Neural cell (in vitro differentiated cells): ENCODE data around the gene VIM. TPM values are rescaled to one million over a fixed set of nuclear protein-coding genes. Genes with fewer than 3 reads are reported as not detected.

Source experiments
- H2AFZ ChIP-seq: fragments of 200-600, 300-800 bp; sonication (generic), shearing (Covaris generic); 2 replicates; pipeline ENCODE4 v1.6.0; 2014; ENCODE audit warnings: low read depth, mild to moderate bottlenecking, antibody characterized with exemption, low read length, moderate library complexity
- H3F3A ChIP-seq: fragments of 200-600 bp; shearing (Covaris generic); 2 replicates; pipeline ENCODE4 v1.6.1; 2016; ENCODE audit warnings: mild to moderate bottlenecking, moderate library complexity, mixed read lengths, antibody characterized with exemption, low read length; ENCODE audit not compliant: insufficient read depth, poor library complexity, severe bottlenecking
- H3K27ac ChIP-seq: fragments of 200-600, 300-800 bp; sonication (generic), shearing (Covaris generic); 2 replicates; pipeline ENCODE4 v1.5.1; 2014; ENCODE audit warnings: mild to moderate bottlenecking, low read length, moderate library complexity
- H3K27me3 ChIP-seq: fragments of 300-800, 200-600 bp; sonication (generic), shearing (Covaris generic); 2 replicates; pipeline ENCODE4 v1.6.0; 2014; ENCODE audit warnings: mild to moderate bottlenecking, low read depth, low read length, moderate library complexity; ENCODE audit not compliant: insufficient read depth
- H3K36me3 ChIP-seq: fragments of 300-800, 200-600 bp; sonication (generic), shearing (Covaris generic); 2 replicates; pipeline ENCODE4 v1.5.1; 2014; ENCODE audit warnings: mild to moderate bottlenecking, antibody characterized with exemption, low read length, moderate library complexity; ENCODE audit not compliant: insufficient read depth
- H3K4me2 ChIP-seq: fragments of 300-800, 200-600 bp; sonication (generic), shearing (Covaris generic); 2 replicates; pipeline ENCODE4 v1.6.0; 2014; ENCODE audit warnings: mild to moderate bottlenecking, low read length
- H3K4me3 ChIP-seq: fragments of 300-800, 200-600 bp; sonication (generic), shearing (Covaris generic); 2 replicates; pipeline ENCODE4 v1.5.1; 2014; ENCODE audit warnings: mild to moderate bottlenecking, low read length, moderate library complexity
- H3K79me2 ChIP-seq: fragments of 200-600 bp; shearing (Covaris generic); replicated peaks from 2 replicates; pipeline ENCODE4 v1.6.0; 2014; ENCODE audit warnings: mild to moderate bottlenecking, low read length, moderate library complexity; ENCODE audit not compliant: insufficient read depth
- H3K9ac ChIP-seq: fragments of 300-800, 200-600 bp; sonication (generic), shearing (Covaris generic); 2 replicates; pipeline ENCODE4 v1.6.1; 2016; ENCODE audit warnings: mild to moderate bottlenecking, low read length, mixed read lengths
- H3K9me2 ChIP-seq: fragments of 200-600 bp; shearing (Covaris generic); 2 replicates; pipeline ENCODE4 v1.6.1; 2016; ENCODE audit warnings: mild to moderate bottlenecking, low read length, mixed read lengths; ENCODE audit not compliant: insufficient read depth
- H3K9me3 ChIP-seq: fragments of 200-600, 300-800 bp; sonication (generic), shearing (Covaris generic); 2 replicates; pipeline ENCODE4 v1.6.1; 2016; ENCODE audit warnings: mild to moderate bottlenecking, mixed run types, low read length, moderate library complexity, mixed read lengths
- H4K20me1 ChIP-seq: fragments of 200-600 bp; shearing (Covaris generic); 2 replicates; pipeline ENCODE4 v1.6.1; 2016; ENCODE audit warnings: mild to moderate bottlenecking, mixed run types; ENCODE audit not compliant: insufficient read depth
- CTCF ChIP-seq: fragments of 450-650 bp; IDR thresholded peaks from 2 replicates; pipeline ENCODE4 v1.5.1; 2014; ENCODE audit warnings: antibody characterized with exemption, mild to moderate bottlenecking, moderate library complexity; ENCODE audit not compliant: poor library complexity, severe bottlenecking
- EP300 ChIP-seq: fragments of 450-650 bp; conservative IDR thresholded peaks from 2 replicates; pipeline ENCODE4 v1.6.1; 2014; ENCODE audit warnings: antibody characterized with exemption, mild to moderate bottlenecking, moderate library complexity; ENCODE audit not compliant: poor library complexity, severe bottlenecking
- EZH2 ChIP-seq: fragments of 200-600, 300-800 bp; shearing (Covaris generic), sonication (generic); IDR thresholded peaks from 2 replicates; pipeline ENCODE4 v1.6.1; 2014; ENCODE audit warnings: antibody characterized with exemption, low read length, borderline replicate concordance, mild to moderate bottlenecking; ENCODE audit not compliant: insufficient read depth, poor library complexity, severe bottlenecking
- MXI1 ChIP-seq: fragments of 450-650 bp; conservative IDR thresholded peaks from 2 replicates; pipeline ENCODE4 v1.6.1; 2014; ENCODE audit warnings: antibody characterized with exemption, mild to moderate bottlenecking; ENCODE audit not compliant: poor library complexity, severe bottlenecking
- POLR2AphosphoS5 ChIP-seq: IDR thresholded peaks from 2 replicates; pipeline ENCODE4 v1.6.1; 2012
- RAD21 ChIP-seq: fragments of 450-650 bp; conservative IDR thresholded peaks from 2 replicates; pipeline ENCODE4 v1.6.1; 2014; ENCODE audit warnings: antibody characterized with exemption, mild to moderate bottlenecking, moderate library complexity
- SMC3 ChIP-seq: fragments of 450-650 bp; conservative IDR thresholded peaks from 2 replicates; pipeline ENCODE4 v1.6.1; 2014; ENCODE audit warnings: antibody characterized with exemption, mild to moderate bottlenecking, moderate library complexity; ENCODE audit not compliant: poor library complexity
- TAF1 ChIP-seq: IDR thresholded peaks from 2 replicates; pipeline ENCODE4 v1.6.1; 2012; ENCODE audit warnings: low read depth
- polyA plus RNA-seq: library from polyadenylated mRNA; depleted of rRNA; stranded (reverse); fragments of >200 nt; gene quantifications from 2 replicates; pipeline ENCODE4 v1.2.3, GENCODE V29; 2014
- TF ChIP-seq, protein P1 (sequence below): IDR thresholded peaks from 2 replicates; pipeline ENCODE4 v1.6.1; 2012; ENCODE audit warnings: borderline replicate concordance

The VIM gene
- polyA plus RNA-seq, 1 donor from 2014 or later, result 170 TPM

- H4K20me1 ChIP-seq, result no peaks in the 10 kb centered on the region
- no peak overlapping the region for H3K9ac ChIP-seq
- H3K4me2 ChIP-seq, result no peak overlapping the region
- TF ChIP-seq RAD21, result no peak
- no peak for TF ChIP-seq MXI1
- TF ChIP-seq EP300, result no peak
- no peak for TF ChIP-seq SMC3
- TF ChIP-seq, protein P1, sequence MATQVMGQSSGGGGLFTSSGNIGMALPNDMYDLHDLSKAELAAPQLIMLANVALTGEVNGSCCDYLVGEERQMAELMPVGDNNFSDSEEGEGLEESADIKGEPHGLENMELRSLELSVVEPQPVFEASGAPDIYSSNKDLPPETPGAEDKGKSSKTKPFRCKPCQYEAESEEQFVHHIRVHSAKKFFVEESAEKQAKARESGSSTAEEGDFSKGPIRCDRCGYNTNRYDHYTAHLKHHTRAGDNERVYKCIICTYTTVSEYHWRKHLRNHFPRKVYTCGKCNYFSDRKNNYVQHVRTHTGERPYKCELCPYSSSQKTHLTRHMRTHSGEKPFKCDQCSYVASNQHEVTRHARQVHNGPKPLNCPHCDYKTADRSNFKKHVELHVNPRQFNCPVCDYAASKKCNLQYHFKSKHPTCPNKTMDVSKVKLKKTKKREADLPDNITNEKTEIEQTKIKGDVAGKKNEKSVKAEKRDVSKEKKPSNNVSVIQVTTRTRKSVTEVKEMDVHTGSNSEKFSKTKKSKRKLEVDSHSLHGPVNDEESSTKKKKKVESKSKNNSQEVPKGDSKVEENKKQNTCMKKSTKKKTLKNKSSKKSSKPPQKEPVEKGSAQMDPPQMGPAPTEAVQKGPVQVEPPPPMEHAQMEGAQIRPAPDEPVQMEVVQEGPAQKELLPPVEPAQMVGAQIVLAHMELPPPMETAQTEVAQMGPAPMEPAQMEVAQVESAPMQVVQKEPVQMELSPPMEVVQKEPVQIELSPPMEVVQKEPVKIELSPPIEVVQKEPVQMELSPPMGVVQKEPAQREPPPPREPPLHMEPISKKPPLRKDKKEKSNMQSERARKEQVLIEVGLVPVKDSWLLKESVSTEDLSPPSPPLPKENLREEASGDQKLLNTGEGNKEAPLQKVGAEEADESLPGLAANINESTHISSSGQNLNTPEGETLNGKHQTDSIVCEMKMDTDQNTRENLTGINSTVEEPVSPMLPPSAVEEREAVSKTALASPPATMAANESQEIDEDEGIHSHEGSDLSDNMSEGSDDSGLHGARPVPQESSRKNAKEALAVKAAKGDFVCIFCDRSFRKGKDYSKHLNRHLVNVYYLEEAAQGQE, result no peak
- TF ChIP-seq CTCF, result no peak
- TF ChIP-seq POLR2AphosphoS5, result no peak
- no peak for TF ChIP-seq EZH2
- no peak for TF ChIP-seq TAF1
- no peaks in the 10 kb centered on the region for H3K36me3 ChIP-seq
- no peaks in the 10 kb centered on the region for H3K27me3 ChIP-seq
- peaks cover 4% of the 10 kb centered on the region for H3F3A ChIP-seq
- no peaks in the 10 kb centered on the region for H3K9me3 ChIP-seq
- H3K9me2 ChIP-seq, result no peaks in the 10 kb centered on the region
- no peak overlapping the region for H3K4me3 ChIP-seq
- no peak overlapping the region for H3K27ac ChIP-seq
- H2AFZ ChIP-seq, result no peak overlapping the region
- H3K79me2 ChIP-seq, result peaks cover 48% of the 10 kb centered on the region
Measured at GRCh38 chr10:17196573-17196972, 31.5 kb upstream of the VIM start.

- Histone ChIP-seq H3K9me2 (no peaks in the 10 kb centered on the region), H2AFZ (peak overlapping the region; percentile 10), H3K79me2 (peaks cover 37% of the 10 kb centered on the region), H4K20me1 (no peaks in the 10 kb centered on the region), H3K9ac (peak overlapping the region; percentile 45), H3K4me3 (peak overlapping the region; percentile 81), H3K36me3 (no peaks in the 10 kb centered on the region), H3K27ac (peak overlapping the region; percentile 32), H3K9me3 (no peaks in the 10 kb centered on the region), H3F3A (peaks cover 4% of the 10 kb centered on the region), H3K4me2 (peak overlapping the region; percentile 70), H3K27me3 (no peaks in the 10 kb centered on the region)
- TF ChIP-seq CTCF, result no peak
- TF ChIP-seq EP300, result no peak
- TF ChIP-seq, protein P1, result no peak
- no peak for TF ChIP-seq TAF1
- TF ChIP-seq EZH2, result no peak
- no peak for TF ChIP-seq SMC3
- TF ChIP-seq RAD21, result no peak
- TF ChIP-seq POLR2AphosphoS5, result no peak
- TF ChIP-seq MXI1, result no peak
Measured at GRCh38 chr10:17199351-17199804, 28.7 kb upstream of the VIM start.
